CD8-positive, alpha-beta memory T cell (primary cell): ENCODE results near the gene PRRG1. TPM values are rescaled to one million over a fixed set of nuclear protein-coding genes. Genes with fewer than 3 reads are reported as not detected.

Experiments
- CTCF ChIA-PET: fragments of 350-600 bp; sonication (Branson Sonifier 250); formaldehyde crosslinking; loops from one replicate; lab custom pipeline; 2021; ENCODE audit warnings: antibody characterized with exemption; lab: Charles Lee
- POLR2A ChIA-PET: fragments of 350-600 bp; sonication (Branson Sonifier 250); formaldehyde crosslinking; loops from one replicate; lab custom pipeline; 2021; ENCODE audit warnings: antibody characterized with exemption; lab: Charles Lee
- DNase-seq, 5 donors: peaks; one replicate each; pipeline versions ENCODE4 v3.0.0 to v3.0.0-alpha.2; 2020 to 2022; ENCODE audit warnings: mixed read lengths in 1 of 5
- H3K27ac ChIP-seq: one replicate; pipeline ENCODE4 v1.7.0; 2013; ENCODE audit warnings: low read depth, mild to moderate bottlenecking, low read length, moderate library complexity
- H3K27me3 ChIP-seq: 2 replicates; pipeline ENCODE4 v1.7.0; 2013; ENCODE audit warnings: low read length, mild to moderate bottlenecking; ENCODE audit not compliant: insufficient read depth, poor library complexity, severe bottlenecking
- H3K36me3 ChIP-seq: 2 replicates; pipeline ENCODE4 v1.7.0; 2013; ENCODE audit warnings: mild to moderate bottlenecking, low read length, moderate library complexity; ENCODE audit not compliant: insufficient read depth
- H3K4me1 ChIP-seq: 2 replicates; pipeline ENCODE4 v1.7.0; 2013; ENCODE audit warnings: mild to moderate bottlenecking, low read length, moderate library complexity; ENCODE audit not compliant: insufficient read depth
- H3K4me3 ChIP-seq: 2 replicates; pipeline ENCODE4 v1.7.0; 2013; ENCODE audit warnings: mild to moderate bottlenecking, low read length
- H3K9me3 ChIP-seq: 2 replicates; pipeline ENCODE4 v1.7.0; 2013; ENCODE audit warnings: mild to moderate bottlenecking, low read length
- H3K27ac Mint-ChIP-seq, 8 donors: one replicate each; pipeline ENCODE4 v1.8.0; 2020 to 2021; ENCODE audit warnings: mixed read lengths in 8 of 8, mild to moderate bottlenecking in 6 of 8, inconsistent platforms in 3 of 8, moderate library complexity in 3 of 8
- H3K27me3 Mint-ChIP-seq, 2 donors: one replicate each; pipeline ENCODE4 v1.8.0; 2020 to 2021; ENCODE audit warnings: mixed read lengths in 2 of 2, mild to moderate bottlenecking in 1 of 2, moderate library complexity in 1 of 2
- H3K36me3 Mint-ChIP-seq, 3 donors: one replicate each; pipeline ENCODE4 v1.8.0; 2020 to 2021; ENCODE audit warnings: mixed read lengths in 3 of 3, inconsistent platforms in 1 of 3, mild to moderate bottlenecking in 1 of 3
- H3K4me1 Mint-ChIP-seq, 3 donors: one replicate each; pipeline ENCODE4 v1.8.0; 2020 to 2021; ENCODE audit warnings: mixed read lengths in 3 of 3, inconsistent platforms in 1 of 3, mild to moderate bottlenecking in 1 of 3
- H3K4me3 Mint-ChIP-seq, 7 donors: one replicate each; pipeline ENCODE4 v1.8.0; 2020 to 2021; ENCODE audit warnings: mixed read lengths in 7 of 7, mild to moderate bottlenecking in 6 of 7, moderate library complexity in 4 of 7, inconsistent platforms in 2 of 7
- H3K9me3 Mint-ChIP-seq, 5 donors: one replicate each; pipeline ENCODE4 v1.8.0; 2020 to 2022; ENCODE audit warnings: mixed read lengths in 5 of 5, mild to moderate bottlenecking in 3 of 5, moderate library complexity in 2 of 5, inconsistent platforms in 1 of 5
- polyA plus RNA-seq: library from polyadenylated mRNA; unstranded; fragments of 300-500 nt; fragmentation: Illumina TruSeq; gene quantifications from one replicate; pipeline ENCODE4 v1.2.3, GENCODE V29; 2021
- total RNA-seq, 2 experiments: library from RNA; stranded (reverse); gene quantifications; one replicate each; pipeline ENCODE4 v1.2.3, GENCODE V29; 2021

PRRG1 gene
- total and polyA plus RNA-seq, 3 experiments from 2014 or later: not detected

- no peaks in the 10 kb centered on the region for H3K9me3 ChIP-seq
- Mint-ChIP-seq H3K4me1 (no peaks in the 10 kb centered on the region), H3K27ac (no peak overlapping the region), H3K27me3 (no peaks in the 10 kb centered on the region), H3K4me3 (no peak overlapping the region), H3K9me3 (peaks cover 0 to 2% (median 0%) of the 10 kb centered on the region in 5 donors), H3K36me3 (no peaks in the 10 kb centered on the region)
- H3K4me1 ChIP-seq: no peaks in the 10 kb centered on the region
- H3K4me3 ChIP-seq: no peak overlapping the region
- H3K36me3 ChIP-seq: no peaks in the 10 kb centered on the region
- H3K27ac ChIP-seq: no peak overlapping the region
- POLR2A ChIA-PET: no interaction called here
- DNase-seq: no peak
- no peaks in the 10 kb centered on the region for H3K27me3 ChIP-seq
- CTCF ChIA-PET: no interaction called here
Observed at GRCh38 chrX:37361596-37361995, 12.4 kb downstream of the PRRG1 start.

GRCh38 chrX:37364666-37365065, 15.5 kb downstream of the PRRG1 start:
- Histone ChIP-seq H3K27ac (no peak overlapping the region), H3K4me3 (no peak overlapping the region), H3K9me3 (no peaks in the 10 kb centered on the region), H3K36me3 (no peaks in the 10 kb centered on the region), H3K27me3 (no peaks in the 10 kb centered on the region), H3K4me1 (no peaks in the 10 kb centered on the region)
- H3K27me3 Mint-ChIP-seq: no peaks in the 10 kb centered on the region
- ChIA-PET POLR2A (no interaction called here), CTCF (no interaction called here)
- DNase-seq: no peak
- H3K4me3 Mint-ChIP-seq: no peak overlapping the region
- no peak overlapping the region for H3K27ac Mint-ChIP-seq
- H3K36me3 Mint-ChIP-seq: no peaks in the 10 kb centered on the region
- H3K9me3 Mint-ChIP-seq: peaks cover 0 to 5% (median 0%) of the 10 kb centered on the region in 5 donors
- no peaks in the 10 kb centered on the region for H3K4me1 Mint-ChIP-seq

GRCh38 chrX:37367946-37368345, 18.8 kb downstream of the PRRG1 start:
- Histone ChIP-seq H3K9me3 (no peaks in the 10 kb centered on the region), H3K36me3 (no peaks in the 10 kb centered on the region), H3K27me3 (no peaks in the 10 kb centered on the region), H3K4me3 (no peak overlapping the region), H3K27ac (no peak overlapping the region), H3K4me1 (no peaks in the 10 kb centered on the region)
- H3K4me1 Mint-ChIP-seq: no peaks in the 10 kb centered on the region
- no peak for DNase-seq
- H3K36me3 Mint-ChIP-seq: no peaks in the 10 kb centered on the region
- no peak overlapping the region for H3K4me3 Mint-ChIP-seq
- peaks cover 0 to 4% of the 10 kb centered on the region in 2 donors for H3K27me3 Mint-ChIP-seq
- POLR2A ChIA-PET: no interaction called here
- CTCF ChIA-PET: no interaction called here
- H3K27ac Mint-ChIP-seq: no peak overlapping the region
- H3K9me3 Mint-ChIP-seq: peaks cover 0 to 6% (median 0%) of the 10 kb centered on the region in 5 donors

- DNase-seq: no peak
- no peaks in the 10 kb centered on the region for H3K9me3 ChIP-seq
- Mint-ChIP-seq H3K27ac (no peak overlapping the region), H3K36me3 (no peaks in the 10 kb centered on the region), H3K4me3 (no peak overlapping the region), H3K27me3 (peaks cover 0 to 5% of the 10 kb centered on the region in 2 donors), H3K4me1 (no peaks in the 10 kb centered on the region), H3K9me3 (peaks cover 0 to 4% (median 0%) of the 10 kb centered on the region in 5 donors)
- no peaks in the 10 kb centered on the region for H3K4me1 ChIP-seq
- H3K27ac ChIP-seq: no peak overlapping the region
- no peaks in the 10 kb centered on the region for H3K36me3 ChIP-seq
- H3K4me3 ChIP-seq: no peak overlapping the region
- H3K27me3 ChIP-seq: no peaks in the 10 kb centered on the region
- ChIA-PET POLR2A (no interaction called here), CTCF (no interaction called here)
Observed at GRCh38 chrX:37370499-37371141, 21.5 kb downstream of the PRRG1 start.

- CTCF ChIA-PET: no interaction called here
- H3K9me3 ChIP-seq: no peaks in the 10 kb centered on the region
- peaks cover 0 to 4% (median 0%) of the 10 kb centered on the region in 5 donors for H3K9me3 Mint-ChIP-seq
- H3K4me1 Mint-ChIP-seq: no peaks in the 10 kb centered on the region
- no peak overlapping the region for H3K27ac ChIP-seq
- H3K27me3 ChIP-seq: no peaks in the 10 kb centered on the region
- no peaks in the 10 kb centered on the region for H3K4me1 ChIP-seq
- H3K36me3 ChIP-seq: no peaks in the 10 kb centered on the region
- no peaks in the 10 kb centered on the region for H3K36me3 Mint-ChIP-seq
- POLR2A ChIA-PET: no interaction called here
- peaks cover 0 to 5% of the 10 kb centered on the region in 2 donors for H3K27me3 Mint-ChIP-seq
- H3K27ac Mint-ChIP-seq: no peak overlapping the region
- H3K4me3 ChIP-seq: no peak overlapping the region
- no peak for DNase-seq
- no peak overlapping the region for H3K4me3 Mint-ChIP-seq
Observed at GRCh38 chrX:37371578-37371991, 22.4 kb downstream of the PRRG1 start.

- no peak for DNase-seq
- ChIA-PET CTCF (no interaction called here), POLR2A (no interaction called here)
- Mint-ChIP-seq H3K36me3 (no peaks in the 10 kb centered on the region), H3K4me3 (no peak overlapping the region), H3K27ac (no peak overlapping the region), H3K9me3 (no peaks in the 10 kb centered on the region), H3K4me1 (no peaks in the 10 kb centered on the region), H3K27me3 (no peaks in the 10 kb centered on the region)
- no peak overlapping the region for H3K27ac ChIP-seq
- no peaks in the 10 kb centered on the region for H3K4me1 ChIP-seq
- H3K36me3 ChIP-seq: no peaks in the 10 kb centered on the region
- no peak overlapping the region for H3K4me3 ChIP-seq
- H3K9me3 ChIP-seq: no peaks in the 10 kb centered on the region
- H3K27me3 ChIP-seq: no peaks in the 10 kb centered on the region
Observed at GRCh38 chrX:37378404-37378803, 29.2 kb downstream of the PRRG1 start.

- ChIA-PET POLR2A (no interaction called here), CTCF (no interaction called here)
- no peak overlapping the region for H3K27ac ChIP-seq
- H3K4me1 Mint-ChIP-seq: no peaks in the 10 kb centered on the region
- no peaks in the 10 kb centered on the region for H3K9me3 ChIP-seq
- H3K36me3 ChIP-seq: no peaks in the 10 kb centered on the region
- no peaks in the 10 kb centered on the region for H3K27me3 Mint-ChIP-seq
- no peaks in the 10 kb centered on the region for H3K4me1 ChIP-seq
- no peak overlapping the region for H3K27ac Mint-ChIP-seq
- no peaks in the 10 kb centered on the region for H3K36me3 Mint-ChIP-seq
- no peak overlapping the region for H3K4me3 Mint-ChIP-seq
- DNase-seq: no peak
- no peaks in the 10 kb centered on the region for H3K9me3 Mint-ChIP-seq
- no peak overlapping the region for H3K4me3 ChIP-seq
- no peaks in the 10 kb centered on the region for H3K27me3 ChIP-seq
Observed at GRCh38 chrX:37378830-37379229, 29.7 kb downstream of the PRRG1 start.

GRCh38 chrX:37380256-37380655, 31.1 kb downstream of the PRRG1 start:
- Histone ChIP-seq H3K4me3 (no peak overlapping the region), H3K27me3 (no peaks in the 10 kb centered on the region), H3K36me3 (no peaks in the 10 kb centered on the region), H3K4me1 (no peaks in the 10 kb centered on the region), H3K9me3 (no peaks in the 10 kb centered on the region), H3K27ac (no peak overlapping the region)
- Mint-ChIP-seq H3K27ac (no peak overlapping the region), H3K36me3 (no peaks in the 10 kb centered on the region), H3K4me1 (no peaks in the 10 kb centered on the region), H3K9me3 (no peaks in the 10 kb centered on the region), H3K4me3 (no peak overlapping the region), H3K27me3 (no peaks in the 10 kb centered on the region)
- CTCF ChIA-PET: no interaction called here
- no peak for DNase-seq
- POLR2A ChIA-PET: no interaction called here
